Cardiac septum (tissue), 1 donor: Measurements from ENCODE around the gene PUS1. TPM values are rescaled to one million over a fixed set of nuclear protein-coding genes. Genes with fewer than 3 reads are reported as not detected.
"Not testable (repeated sequence)": the region's sequence is repeated elsewhere in the genome, so short reads cannot be mapped to it uniquely, and the experiment has no call there.

Source experiments
- DNase-seq: peaks from one replicate; pipeline ENCODE4 v3.0.0-alpha.2; 2020; ENCODE audit warnings: low spot score
- intact Hi-C: fragments of 100-400 bp; cut with DNase I; formaldehyde crosslinking; loops from one replicate; pipeline ENCODE4 v1.14.0; 2022
- long read RNA-seq: library from polyadenylated mRNA; unstranded; transcript quantifications from one replicate; pipeline ENCODE4 v2.0.0, GENCODE V29; 2021
- total RNA-seq: library from RNA; stranded (reverse); fragmentation: NEBNext Ultra II Directional; extraction: Animal tissue kit (Norgen Biotek cat#: 25700); gene quantifications from one replicate; pipeline ENCODE4 v1.2.1, GENCODE V29; 2021
- donor health status: DM: no; HTN: no; CAD: no.

PUS1 gene
- 9.9 TPM for total RNA-seq
- long read RNA-seq, full-length matches to known transcripts, result 3 of 6 reads
- long read RNA-seq, partial matches to known transcripts, result 0 of 6 reads
- long read RNA-seq, other reads (novel, unspliced or antisense), result 3 of 6 reads

DNA sequence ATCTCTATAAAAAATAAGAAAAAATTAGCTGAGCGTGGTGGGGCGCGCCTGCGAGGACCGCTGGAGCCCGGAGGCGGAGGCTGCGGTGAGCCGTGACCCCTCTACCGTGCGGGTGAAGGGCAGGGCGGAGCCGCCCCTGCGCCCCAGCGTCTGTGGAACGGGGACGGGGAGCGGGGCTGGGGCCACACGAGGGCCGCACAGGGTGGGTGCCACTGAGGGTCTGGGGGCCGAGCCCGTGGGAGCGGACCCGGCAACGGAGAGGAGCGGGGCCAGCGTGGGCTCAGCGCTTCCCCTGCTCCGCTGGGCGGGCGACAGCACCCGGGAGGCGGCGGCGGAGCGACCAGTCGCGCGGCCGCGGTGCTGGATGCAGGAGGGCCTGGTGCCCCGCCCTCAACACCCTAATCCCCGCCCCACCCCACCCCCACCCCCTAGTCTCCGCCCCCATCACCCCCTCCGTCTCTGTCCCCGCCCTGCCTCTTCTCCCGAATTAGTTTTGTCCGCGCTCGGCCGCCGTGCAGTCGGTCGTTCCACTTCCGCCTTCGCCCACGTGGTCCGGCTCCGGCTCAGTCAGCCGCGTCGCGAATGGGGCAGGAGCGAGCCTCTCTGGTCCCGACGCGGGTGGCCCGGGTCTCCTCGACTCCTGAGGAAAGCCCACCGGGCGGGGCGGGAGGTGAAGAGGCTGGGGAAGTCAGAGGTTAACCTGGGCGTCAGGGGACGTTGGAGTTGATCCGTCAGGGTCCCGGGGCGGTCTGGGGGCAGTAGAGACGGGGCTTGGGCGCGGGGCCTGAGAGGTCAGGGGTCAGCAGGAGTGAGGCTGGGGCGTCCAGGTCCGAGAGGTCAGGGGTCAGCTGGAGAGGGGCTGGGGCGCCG, at the start of gene PUS1:
TSS of gene PUS1 (plus strand) at position 566 of the 870 bp plus-strand sequence. CDS start 447 bp downstream, outside the sequence.
- intact Hi-C loops, result loop anchor here (1.0 to 2.0 kb wide), 3 partner anchors 16 to 32 kb away; partner anchors contain the start of gene EP400
- peak; percentile 97 for DNase-seq

DNA sequence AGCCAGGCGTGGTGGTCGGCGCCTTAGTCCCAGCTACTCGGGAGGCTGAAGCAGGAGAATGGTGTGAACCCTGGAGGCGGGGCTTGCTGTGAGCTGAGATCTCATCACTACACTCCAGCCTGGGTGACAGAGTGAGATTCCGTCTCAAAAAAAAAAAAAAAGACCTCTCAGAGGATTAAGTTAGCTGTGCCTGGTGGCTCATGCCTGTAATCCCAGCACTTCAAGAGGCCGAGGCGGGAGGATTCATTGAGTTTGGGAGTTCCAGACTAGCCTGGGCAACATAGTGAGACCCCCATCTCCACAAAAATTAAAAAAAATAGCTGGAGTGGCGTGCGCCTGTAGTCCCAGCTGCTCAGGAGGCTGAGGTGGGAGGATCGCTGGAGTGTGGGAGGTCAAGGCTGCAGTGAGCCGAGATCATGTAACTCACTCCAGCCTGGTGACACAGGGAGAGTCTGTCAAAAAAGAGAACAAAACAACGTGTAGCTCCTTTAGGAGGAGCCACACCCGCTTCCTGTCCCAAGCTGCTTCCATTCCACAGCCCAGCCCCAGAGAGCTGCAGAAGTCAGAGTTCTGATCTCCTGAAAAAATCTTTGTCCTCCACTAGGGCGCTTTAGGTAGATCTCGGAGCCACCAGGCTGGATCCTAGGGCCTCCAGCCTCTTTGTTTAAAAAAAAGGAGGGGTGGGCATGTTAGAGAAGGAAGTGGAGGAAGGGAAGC, 46.1 kb upstream of the PUS1 start:
- intact Hi-C loops, result no loop called here
- DNase-seq, result no peak

DNA sequence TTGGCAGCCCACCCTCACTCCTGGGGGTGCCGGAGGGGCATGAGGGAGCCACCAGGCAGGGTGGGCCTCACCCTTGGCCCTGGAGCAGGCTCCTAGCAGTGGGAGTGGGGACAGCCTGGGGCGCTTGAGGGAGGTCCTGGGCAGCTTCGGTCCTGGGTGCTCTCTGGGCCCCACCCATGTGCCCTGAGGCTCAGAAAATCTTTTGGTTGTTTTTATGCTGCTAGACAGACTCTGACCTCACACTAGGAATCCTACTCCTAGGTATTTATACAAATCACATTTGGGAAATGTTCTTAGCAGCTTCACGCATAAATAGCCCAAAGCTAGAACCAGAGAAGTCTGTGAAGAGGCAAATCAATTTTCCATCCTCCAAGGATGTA, 45.6 kb upstream of the PUS1 start:
- intact Hi-C loops, result no loop called here
- DNase-seq, result no peak

DNA sequence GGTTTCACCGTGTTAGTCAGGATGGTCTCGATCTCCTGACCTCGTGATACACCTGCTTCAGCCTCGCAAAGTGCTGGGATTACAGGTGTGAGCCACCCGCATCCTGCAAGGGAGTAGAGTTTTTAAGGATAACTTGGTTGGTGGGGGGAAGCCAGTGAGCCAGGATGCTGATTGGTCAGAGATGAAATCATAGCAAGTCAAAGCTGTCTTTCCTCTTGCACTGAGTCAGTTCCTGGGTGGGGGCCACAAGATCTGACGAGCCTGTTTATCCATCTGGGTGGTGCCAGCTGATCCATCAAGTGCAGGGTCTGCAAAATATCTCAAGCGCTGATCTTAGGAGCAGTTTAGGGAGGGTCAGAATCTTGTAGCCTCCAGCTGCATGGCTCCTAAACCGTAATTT, 44.0 kb upstream of the PUS1 start:
- intact Hi-C loops, DNase-seq: not testable (repeated sequence)

DNA sequence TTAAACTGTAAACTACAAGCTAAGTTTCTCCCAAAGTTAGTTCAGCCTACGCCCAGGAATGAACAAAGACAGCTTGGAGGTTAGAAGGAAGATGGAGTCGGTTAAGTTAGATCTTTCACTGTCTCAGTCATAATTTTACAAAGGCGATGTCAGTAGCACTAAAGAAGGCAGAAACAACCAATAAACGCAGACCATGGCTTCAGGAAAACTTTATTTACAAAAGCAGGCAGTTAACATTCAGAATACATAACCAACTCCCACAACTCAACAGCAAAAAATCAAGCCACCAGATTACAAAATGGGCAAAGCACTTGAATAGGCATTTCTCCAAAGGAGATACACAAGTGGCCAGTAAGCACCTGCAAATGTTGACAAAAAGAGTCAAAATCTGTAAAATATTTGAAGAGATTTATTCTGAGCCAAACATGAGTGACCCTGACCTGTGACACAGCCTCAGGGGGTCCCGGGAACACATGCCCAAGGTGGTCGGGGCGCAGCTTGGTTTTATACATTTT, 43.5 kb upstream of the PUS1 start:
- DNase-seq, result no peak
- intact Hi-C loops, result no loop called here

DNA sequence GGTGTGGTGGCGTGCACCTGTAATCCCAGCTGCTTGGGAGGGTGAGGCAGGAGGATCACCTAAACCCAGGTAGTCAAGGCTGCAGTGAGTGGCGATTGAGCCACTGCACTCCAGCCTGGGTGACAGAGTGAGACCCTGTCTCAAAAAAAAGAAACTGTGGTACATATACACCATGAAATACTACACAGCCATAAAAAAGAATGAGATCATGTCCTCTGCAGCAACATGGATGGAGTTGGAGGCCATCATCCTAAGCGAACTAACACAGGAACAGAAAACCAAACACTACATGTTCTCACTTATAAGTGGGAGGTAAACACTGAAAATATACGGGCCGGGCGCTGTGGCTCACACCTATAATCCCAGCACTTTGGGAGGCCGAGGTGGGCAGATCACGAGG, 37.4 kb upstream of the PUS1 start:
- intact Hi-C loops, DNase-seq: not testable (repeated sequence)

DNA sequence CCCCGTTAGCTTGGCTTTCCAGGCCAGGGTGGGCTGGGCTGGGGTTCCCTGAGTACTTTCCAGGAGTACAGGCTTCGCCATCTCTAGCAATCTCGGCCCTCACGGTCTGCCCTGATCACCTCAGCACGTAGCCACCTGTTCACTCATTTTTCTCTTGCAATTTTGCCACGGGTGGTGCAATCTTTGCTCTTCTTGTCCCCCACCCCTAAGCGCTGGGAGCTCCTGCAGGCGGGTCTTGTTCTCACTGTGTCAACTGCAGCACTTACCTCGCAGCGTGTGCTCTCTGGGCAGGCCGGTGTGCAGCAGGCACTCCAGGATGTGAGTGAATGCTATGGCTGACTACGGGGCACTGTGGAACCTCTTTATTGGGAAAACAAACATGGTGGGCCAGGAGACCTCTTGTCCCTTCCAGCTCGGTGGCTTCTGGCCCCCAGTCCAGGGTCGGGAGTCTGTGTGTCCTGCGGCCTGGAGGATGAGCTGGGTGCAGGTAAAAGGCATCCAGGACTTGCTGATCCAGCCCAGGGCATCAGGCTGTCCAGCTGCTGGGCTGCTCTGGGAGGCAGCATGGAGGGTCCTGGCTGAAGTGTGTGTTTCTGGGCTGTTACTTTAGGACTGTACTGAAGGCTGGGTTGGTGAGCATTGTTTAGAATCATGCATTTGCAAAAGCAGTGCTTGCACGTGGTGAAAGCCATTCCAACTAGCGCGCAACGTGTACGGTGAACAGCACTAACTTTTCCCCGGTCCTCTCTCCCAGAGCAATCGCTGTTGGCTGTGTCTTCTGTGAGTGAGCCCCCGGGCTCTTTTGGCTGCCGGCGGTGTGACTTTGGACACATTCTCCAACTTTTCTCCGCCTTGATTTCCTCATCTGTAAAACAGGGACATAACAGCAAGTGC, 36.1 kb upstream of the PUS1 start:
- no peak for DNase-seq
- intact Hi-C loops, result no loop called here

DNA sequence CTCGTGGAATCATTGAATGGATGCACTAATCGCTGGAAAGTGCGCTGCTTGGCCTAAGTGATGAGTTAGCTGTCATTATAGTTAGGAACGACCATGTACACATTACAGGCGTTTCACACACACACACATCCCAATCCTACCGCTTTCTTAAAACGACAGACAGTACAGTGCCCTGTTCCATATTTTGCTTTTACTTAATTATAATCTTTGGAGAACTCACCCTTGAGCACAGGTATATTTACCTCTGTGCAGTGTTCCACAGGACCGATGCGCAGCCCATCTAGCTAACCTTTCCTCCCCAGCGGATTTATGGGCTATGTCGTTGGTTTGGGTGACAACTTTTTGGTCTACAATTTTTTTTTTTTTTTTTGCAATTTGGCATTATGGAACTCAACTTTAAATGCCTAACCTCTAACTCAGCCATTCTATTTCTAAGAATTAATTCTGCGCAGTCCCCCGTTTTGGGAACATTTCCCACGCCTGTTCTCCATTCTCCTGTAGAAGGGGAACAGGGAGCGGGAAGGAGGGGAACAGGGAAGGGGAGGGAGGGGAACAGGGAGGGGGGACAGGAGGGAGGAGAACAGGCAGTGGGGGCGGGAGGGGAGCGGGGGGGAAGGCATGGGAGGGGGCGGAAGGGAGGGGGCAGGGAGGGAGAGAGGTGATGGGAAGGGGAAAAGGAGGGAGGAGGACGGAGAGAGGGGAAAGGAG, 35.3 kb upstream of the PUS1 start:
- intact Hi-C loops, result loop anchor here (1.0 kb wide), 1 partner anchor 56 kb away; the partner anchor contains the start of gene EP400
- DNase-seq, result no peak

DNA sequence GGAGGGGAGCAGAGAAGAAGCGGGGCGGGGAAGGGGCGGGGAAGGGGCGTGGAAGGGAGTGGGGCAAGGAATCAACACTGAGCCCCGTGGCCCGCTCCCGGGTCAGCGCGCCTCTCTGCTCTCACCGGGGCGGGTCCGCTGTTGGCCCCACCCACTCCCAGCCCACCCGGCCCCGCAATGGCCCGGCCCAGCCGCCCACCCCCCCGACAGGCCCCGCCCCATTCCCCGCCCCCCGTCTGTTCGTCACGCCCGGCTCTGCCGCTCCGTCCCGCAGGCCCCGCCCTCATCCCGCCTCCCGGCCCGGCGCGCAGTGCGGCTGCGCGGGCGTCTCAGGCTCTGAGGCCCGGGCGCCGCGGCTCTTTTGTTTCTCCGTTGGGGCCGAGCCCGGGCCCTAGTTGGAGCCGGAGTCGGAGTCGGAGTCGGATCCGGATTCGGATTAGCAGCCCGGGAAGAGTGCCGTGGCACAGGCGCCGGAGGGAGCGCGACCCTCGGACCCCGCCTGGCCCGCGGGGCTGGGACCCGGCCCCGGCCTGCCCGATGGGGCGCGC, 34.7 kb upstream of the PUS1 start, which contains the start of gene ULK1:
TSS of gene ULK1 (plus strand) at position 310 of the 548 bp plus-strand sequence. CDS start 380 bp downstream, outside the sequence.
- DNase-seq, result peak; percentile 97
- intact Hi-C loops, result loop anchor here (1.0 kb wide), 1 partner anchor 55 kb away; the partner anchor contains the start of gene EP400

DNA sequence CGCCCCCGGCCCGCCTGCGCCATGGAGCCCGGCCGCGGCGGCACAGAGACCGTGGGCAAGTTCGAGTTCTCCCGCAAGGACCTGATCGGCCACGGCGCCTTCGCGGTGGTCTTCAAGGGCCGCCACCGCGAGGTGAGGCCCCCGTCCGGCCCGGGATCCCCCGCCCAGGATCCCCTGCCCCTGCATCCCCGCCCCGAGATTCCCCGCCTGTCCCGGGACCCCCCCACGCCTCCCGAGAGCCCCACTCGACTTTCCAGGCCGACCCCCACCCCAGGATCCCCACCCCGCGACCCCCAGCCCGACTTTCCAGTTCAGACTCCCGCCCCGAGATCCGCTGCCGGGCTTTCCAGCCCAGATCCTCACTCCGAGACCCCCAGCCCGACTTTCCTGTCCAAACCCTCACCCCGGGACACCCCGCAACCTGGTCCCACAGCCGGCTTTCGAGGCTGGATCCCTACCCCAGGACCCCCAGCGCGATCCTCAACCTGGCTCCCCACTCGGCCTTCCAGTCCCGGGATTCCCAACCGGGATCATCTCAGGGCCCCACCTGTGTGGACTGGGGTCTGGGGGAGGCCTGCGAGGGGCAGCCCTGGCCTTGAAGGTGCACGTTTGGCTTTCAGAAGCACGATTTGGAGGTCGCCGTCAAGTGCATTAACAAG, 34.0 kb upstream of the PUS1 start:
- DNase-seq, result no peak
- intact Hi-C loops, result loop anchor here (1.0 kb wide), 1 partner anchor 54 kb away; the partner anchor contains the start of gene EP400

DNA sequence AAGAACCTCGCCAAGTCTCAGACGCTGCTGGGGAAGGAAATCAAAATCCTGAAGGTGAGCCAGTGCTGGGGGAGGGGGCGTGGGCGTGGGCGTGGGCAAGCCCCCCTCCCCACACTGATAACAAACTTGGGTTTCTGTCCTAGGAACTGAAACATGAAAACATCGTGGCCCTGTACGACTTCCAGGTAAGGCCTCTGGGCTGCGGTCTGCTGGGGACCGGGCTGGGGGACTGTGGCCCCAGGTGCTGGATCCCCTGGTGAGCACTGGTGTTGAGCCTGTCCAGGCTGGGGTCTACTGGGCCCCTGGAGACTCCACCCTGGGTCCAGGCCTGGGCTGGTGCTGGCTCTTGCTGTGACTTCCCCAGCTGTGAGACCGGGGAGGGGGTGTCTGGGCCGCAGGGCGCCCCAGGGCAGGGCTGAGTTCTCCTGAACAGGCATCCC, 33.4 kb upstream of the PUS1 start:
- intact Hi-C loops, result loop anchor here (2.0 kb wide), 2 partner anchors 17 to 33 kb away; partner anchors contain the start of gene PUS1
- no peak for DNase-seq

DNA sequence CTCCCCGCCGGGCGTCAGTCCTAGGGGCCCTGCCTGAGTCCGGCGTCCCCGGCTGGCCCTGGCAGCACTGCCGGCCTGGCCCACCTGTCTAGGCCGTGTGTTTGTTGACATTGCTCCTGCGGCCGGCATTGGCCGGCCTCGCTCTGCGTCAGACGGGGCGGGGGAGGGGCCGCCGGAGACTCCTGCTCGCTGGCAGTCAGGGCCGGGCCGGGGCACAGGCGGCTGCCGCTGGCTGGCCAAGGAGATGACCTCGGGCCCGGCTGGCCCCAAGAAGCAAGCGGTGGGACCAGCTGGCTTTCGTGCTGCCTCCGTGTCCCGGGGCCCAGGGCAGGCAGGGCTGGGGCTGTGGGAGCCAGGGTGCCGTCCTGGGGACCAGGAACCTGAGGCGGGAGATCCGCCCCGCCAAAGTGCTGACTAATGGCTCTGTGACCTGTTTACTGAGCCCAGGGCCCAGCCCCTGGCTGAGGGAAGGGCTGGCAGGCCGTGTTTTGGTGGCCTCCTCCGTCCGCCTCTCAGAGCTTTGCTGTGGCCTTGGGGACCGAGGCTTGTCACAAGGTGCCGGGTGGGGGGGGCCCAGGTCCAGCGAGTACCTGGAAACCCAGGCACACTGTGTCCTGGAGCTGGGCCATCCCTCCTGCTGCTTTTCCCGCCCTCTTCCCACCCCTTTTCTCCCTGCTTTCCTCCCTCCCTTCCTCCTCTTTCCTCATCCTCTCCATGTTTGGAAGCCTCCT, 32.8 kb upstream of the PUS1 start:
- peak; percentile 96 for DNase-seq
- intact Hi-C loops, result loop anchor here (2.0 kb wide), 2 partner anchors 17 to 33 kb away; partner anchors contain the start of gene PUS1

DNA sequence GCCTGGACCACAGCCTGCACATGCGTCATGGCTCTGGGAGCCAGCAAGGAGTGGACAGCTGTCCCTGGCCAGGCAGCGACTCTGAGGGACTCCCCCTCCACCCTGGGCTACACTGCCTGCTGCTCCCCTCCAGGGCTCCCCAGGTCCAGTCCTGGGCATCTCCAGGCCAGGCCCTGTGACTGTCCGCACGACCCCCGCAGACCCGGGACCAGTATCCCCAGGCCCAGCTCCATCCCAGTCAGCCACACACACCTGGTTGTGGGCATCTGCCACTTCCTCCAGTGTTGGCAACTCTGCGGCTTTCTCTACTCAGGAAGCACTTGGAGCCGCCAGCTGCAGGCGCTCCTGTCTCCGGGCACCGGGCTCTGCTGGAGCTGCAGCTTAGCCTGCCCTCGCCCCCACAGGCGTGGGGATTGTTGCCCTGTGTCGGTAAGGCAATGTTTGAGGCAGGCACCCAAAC, 32.2 kb upstream of the PUS1 start:
- intact Hi-C loops, result loop anchor here (2.0 kb wide), 2 partner anchors 16 to 32 kb away; partner anchors contain the start of gene PUS1

DNA sequence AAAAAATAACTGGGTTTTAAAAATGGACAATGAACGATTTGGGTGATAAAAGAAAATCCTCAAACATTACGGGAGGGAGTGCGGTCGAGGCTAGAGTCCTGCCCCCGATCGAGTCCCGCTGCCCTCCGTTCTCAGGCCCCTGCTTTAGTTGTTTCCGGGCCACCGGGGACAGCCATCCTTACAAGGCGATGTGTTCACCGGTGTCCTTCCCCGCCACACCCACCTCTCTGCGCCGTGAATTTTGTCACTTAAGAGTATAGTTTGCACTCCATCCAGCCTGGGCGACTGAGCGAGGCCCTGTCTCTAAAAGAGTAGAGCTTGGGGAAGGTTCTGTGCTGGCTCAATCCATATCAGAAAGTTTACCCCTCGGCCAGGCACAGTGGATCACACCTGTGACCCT, 31.8 kb upstream of the PUS1 start:
- no peak for DNase-seq
- intact Hi-C loops, result loop anchor here (2.0 kb wide), 2 partner anchors 16 to 32 kb away; partner anchors contain the start of gene PUS1

More for the DNA sequence above, 32.2 kb upstream of the PUS1 start:
- DNase-seq, result peak; percentile 95

DNA sequence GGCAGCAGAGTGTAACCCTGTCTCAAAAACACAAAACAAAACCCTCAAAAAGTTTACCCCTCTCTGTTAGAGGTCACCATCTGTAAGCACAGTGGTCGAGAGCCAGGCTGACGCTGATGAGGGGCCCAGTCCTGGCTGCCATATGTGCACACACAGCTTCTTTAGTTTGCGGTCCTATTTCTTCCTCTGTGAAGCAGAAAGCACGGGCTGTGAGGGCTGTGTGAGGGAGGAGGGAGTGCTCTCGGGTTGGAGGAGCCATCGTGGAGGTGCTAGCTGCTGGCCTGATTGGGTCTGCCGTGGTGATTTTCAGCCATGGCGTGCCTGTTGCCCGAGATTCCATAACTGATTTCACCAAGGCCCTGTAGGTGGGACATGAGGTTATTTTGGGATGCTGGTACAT, 31.2 kb upstream of the PUS1 start:
- no peak for DNase-seq
- intact Hi-C loops, result loop anchor here (1.0 to 2.0 kb wide), 3 partner anchors 15 to 51 kb away; partner anchors contain the start of genes EP400 and PUS1

DNA sequence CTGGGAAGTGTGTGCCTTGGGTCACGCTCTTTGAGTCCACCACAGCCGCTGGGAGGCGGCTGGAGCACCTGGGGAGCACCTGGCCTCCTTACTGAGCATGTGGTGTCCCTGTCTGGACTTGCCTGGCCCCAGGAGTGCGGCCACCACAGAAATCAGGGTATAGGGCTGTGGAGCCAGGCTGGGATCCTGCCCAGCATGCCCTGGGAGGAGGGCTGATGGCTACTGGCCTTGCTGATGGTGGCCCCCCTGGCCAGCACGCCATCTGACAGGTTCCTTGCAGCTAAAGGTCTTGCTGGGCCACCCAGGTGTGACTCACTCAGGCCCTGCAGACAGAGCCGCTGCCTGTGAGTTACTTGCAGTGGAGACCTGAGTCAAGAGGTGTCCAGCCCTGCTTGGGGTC, 28.7 kb upstream of the PUS1 start:
- no peak for DNase-seq
- intact Hi-C loops, result no loop called here
